HG03103 (cell line): ENCODE data around the gene FCER2.

ENCODE experiments used
- ATAC-seq: cut with Tn5 transposase; IDR thresholded peaks from one replicate; pipeline ENCODE4 v1.9.1; 2021; ENCODE audit warnings: low read depth; ENCODE audit not compliant: unreplicated experiment

The FCER2 gene

DNA sequence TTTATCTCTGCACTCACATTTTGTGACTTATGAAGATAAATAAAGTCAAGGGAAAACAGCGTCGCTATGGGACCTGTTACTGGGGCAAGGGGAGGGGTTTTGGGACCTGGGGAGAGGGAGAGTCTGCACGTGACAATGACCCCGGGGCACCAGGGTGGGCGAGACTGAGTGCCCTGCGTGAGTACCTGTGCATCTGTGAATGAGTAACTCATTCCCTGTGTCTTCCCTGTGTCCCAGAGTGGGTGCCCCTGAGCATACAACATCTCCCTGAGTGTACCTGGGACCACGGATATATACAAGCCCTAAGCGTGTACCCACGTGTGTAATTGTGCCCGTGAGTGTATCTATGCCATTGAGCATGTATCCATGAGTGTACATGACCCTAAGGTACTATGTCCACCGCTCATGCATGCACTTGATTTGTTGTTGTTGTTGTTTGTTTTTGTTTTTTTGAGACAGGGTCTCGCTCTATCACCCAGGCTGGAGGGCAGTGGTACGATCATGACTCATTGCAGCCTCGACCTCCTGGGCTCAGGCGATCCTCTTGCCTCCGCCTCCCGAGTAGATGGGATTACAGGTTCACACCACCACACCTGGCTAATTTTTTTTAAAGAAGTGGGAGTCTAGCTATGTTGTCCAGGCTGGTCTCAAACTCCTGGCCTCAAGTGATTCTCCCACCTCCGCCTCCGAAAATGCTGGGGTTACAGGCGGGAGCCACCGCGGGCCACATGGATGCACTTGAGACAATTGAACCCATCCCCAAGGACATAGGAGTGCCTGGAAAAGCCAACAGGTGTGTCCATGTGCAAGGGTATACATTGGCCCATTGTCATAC is 21.9 kb downstream of the FCER2 start:
- no peak for ATAC-seq

DNA sequence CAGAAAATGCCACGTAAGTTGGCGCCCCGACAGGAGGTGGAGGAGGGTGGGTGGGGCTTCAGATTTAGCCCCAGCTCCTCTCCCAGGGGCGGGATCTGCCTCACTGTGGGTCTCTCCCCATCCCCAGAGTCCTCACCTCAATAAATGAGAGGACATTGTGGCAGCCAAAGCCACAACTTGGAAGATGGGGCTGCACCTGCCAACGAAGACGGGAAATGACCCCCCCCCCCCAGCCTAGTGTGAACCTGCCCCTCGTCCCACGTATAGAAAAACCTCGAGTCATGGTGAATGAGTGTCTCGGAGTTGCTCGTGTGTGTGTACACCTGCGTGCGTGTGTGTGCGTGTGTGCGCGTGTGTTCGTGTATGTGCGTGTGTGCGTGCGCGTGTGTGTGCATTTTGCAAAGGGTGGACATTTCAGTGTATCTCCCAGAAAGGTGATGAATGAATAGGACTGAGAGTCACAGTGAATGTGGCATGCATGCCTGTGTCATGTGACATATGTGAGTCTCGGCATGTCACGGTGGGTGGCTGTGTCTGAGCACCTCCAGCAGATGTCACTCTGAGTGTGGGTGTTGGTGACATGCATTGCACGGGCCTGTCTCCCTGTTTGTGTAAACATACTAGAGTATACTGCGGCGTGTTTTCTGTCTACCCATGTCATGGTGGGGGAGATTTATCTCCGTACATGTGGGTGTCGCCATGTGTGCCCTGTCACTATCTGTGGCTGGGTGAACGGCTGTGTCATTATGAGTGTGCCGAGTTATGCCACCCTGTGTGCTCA is 22.8 kb downstream of the FCER2 start:
- ATAC-seq, result no peak

DNA sequence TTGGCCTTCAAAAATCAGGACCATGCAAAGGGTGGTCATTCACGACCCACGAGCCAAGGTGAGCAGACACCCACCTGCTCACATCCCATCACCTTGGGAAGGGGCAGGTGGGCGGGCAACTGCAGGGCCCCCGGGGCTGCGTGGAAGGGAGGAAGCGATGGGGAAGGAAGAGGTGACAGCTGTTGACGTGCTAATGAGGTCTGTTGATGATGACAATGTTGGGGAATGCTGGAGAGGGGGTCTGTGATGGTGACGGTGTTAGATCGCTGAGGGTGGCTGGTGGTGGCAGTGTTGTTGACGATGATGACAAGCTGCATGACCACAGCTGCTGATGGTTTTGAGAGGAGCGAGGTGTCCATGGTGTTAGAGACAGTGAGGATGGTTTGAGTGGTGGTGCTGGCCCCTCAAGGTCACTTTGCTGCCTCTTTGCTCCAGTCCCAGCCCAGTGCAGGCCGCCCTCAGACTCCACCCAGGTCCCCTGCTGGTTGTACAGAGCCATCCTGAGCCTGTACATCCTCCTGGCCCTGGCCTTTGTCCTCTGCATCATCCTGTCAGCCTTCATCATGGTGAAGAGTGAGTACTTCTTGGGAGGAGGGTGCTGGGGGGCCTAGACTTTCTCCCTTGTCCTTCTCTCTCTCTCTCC is 24.1 kb downstream of the FCER2 start:
- no peak for ATAC-seq

DNA sequence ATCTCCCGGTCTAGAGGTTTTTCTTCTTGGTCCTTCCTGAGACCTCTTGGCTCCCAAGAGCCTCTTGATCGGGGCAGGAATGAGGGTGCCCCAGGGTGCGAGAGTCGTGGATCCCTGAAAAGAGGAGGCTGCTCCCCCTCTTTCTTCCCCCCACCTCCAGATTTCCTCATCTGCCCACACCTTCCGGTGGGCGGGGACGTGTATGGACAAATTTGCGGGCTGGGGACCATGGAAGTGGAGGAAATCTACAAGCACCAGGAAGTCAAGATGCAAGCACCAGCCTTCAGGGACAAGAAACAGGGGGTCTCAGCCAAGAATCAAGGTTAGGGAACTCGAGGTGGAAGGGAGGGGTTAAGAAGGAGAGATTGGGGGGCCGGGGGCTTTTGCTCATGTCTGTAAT is 25.1 kb downstream of the FCER2 start, which contains the start of gene MCEMP1:
TSS of gene MCEMP1 (plus strand) at position 237 of the 400 bp plus-strand sequence. CDS start at position 268, 31 bp downstream.
- no peak for ATAC-seq

DNA sequence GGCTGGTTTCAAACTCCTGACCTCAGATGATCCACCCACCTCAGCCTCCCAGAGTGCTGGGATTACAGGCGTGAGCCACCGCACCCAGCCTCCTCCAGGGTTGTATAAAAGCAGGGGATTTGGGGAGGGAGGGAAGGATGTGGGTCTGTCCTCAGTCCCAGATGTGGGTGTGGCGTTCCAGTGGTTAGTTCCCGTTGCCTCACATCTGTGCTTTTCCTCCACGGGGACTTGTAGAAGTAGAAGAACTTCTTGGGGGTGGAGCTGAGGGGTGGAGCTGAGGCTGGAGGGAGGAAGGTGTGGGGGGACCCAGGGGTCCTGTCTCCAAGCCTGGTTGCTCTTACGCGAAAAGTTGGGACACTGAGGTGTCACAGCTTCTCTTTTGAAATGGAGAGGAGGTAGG is 25.6 kb downstream of the FCER2 start:
- no peak for ATAC-seq

DNA sequence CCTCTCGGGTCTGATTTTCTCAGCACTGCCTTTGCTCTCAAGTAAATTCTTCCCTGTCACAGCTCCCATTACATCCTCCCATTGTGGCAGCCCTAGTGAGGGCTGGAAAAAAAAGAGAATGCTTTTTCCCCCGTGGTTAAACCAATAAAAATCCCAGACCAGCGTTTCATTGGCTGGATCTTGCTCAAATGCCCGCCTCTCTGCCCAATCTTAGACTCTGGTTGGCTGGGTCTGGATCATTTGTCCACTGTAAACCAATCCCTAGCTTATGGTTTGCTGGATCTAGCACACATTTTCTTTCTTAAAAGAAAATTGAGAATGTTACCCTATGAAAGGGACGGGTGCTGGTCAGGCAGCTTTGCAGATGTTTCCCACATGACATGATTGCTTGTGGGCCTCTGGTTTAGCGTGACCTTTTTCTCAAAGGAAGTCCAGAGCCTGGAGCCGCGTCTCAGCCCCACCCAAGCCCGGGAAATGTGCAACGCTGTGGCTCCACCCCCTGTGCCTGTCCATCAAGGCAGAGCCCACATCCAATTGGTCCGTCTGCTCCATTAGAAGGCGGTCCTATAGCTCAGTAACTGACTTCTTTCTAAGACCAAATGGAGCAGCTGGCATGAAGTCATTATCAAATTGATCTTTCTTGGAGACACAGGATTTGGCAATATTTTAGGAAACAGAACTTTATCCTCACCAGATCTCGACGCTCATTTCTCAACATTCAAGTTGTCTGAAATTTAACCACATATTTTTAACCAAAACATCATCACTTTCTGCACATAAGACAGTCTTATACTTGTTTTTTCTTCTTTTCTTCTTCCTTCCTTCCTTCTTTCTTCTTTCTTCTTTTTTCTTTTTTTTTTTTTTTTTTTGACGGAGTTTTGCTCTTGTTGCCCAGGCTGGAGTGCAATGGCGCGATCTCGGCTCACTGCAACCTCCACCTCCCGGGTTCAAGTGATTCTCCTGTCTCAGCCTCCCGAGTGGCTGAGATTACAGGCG is 27.6 kb downstream of the FCER2 start:
- no peak for ATAC-seq

DNA sequence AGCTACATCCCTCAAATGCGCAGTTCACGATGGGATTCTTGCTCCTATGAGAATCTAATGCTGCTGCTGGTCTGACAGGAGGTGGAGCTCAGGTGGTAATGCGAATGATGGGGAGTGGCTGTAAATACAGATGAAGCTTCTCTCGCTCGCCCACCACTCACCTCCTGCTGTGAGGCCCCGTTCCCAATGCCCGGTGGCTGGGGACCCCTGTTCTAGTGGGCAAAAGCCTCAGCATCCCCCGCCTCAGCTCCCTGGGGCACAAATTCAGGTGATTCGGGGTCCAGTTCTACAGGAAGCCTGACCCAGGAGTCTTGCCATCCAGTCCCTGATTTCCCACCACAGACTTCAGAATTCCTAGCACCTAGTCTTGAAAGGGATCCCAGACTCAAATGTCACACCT is 29.4 kb downstream of the FCER2 start:
- no peak for ATAC-seq

DNA sequence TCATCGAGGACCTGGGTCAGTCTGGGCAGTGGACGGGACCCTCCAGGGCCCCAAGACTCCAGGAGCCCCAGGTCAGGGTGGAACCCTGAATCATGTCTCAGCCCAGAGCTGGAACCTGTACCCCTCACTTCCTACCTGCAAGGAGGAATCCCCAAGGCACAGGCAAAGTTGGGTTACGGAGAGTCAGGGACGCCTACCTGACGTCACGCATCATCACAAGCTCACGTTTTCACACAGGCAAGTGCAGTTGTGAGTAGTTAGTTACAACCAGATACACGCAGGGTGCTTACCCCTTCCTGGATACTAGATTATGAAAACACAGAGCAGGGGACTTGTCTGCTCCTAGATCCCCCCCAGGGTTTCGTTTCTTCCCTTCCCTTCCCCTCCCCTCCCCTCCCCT is 31.1 kb downstream of the FCER2 start:
- ATAC-seq, result no peak

DNA sequence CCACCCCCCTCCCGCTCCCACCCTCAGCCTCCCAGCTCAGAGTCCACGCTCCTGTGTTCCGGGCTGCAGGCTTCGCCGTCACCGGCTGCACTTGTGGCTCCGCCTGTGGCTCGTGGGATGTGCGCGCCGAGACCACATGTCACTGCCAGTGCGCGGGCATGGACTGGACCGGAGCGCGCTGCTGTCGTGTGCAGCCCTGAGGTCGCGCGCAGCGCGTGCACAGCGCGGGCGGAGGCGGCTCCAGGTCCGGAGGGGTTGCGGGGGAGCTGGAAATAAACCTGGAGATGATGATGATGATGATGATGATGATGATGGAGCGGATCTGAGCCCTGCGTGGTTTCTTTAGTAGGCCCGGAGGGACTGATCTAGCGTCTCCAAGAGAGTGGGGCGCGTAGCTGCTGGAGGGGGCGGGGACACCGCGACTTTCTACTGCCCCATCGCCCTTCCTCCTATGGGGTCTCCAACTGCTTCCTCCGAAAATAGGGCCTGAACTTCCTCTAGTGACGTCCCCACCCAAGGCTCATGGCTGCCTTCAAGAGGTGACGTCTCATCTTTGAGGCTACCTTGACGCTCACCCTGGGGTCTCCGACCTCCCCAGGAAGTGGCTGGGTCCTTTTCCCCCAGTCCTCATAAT is 31.7 kb downstream of the FCER2 start:
- no peak for ATAC-seq

DNA sequence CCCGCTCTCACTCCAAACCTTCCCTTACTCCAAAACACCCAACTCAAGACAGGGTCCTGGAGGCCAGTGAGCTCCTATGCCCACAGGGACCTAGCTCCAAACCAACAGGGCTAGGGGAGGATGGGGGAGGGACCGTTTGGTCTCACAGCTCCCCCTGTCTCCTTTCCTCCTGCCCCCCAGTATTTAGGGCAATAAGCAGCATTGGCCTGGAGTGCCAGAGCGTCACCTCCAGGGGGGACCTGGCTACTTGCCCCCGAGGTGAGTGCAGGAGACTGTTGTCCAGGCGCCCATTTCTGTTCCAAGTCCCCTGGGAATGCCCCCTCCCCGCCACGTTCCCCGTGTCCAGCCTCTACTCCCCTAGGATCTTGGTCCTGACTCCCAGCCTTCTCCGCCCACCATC is 32.3 kb downstream of the FCER2 start:
- ATAC-seq, result no peak

DNA sequence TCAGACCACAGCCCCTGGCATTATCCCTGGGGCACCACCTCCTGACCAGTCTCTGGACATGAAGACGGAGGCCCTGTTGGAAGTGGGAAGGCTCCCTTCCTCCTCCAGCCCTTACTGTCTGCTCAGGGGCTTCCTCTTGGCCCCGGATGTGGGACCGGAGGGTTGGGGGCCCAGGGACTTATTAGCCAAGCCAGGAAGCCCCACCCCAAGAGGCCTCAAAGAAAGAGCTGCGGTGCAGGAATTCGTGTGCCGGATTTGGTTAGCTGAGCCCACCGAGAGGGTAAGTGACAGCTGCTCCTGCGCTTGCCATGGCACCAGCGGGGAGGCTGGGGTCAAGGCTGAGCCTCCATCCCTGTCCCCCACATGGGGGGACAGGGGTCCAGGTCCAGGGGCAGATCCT is 33.1 kb downstream of the FCER2 start, which contains the start of gene RETN:
TSS of gene RETN (plus strand) at position 208 of the 400 bp plus-strand sequence. CDS start 278 bp downstream, outside the sequence.
- no peak for ATAC-seq

DNA sequence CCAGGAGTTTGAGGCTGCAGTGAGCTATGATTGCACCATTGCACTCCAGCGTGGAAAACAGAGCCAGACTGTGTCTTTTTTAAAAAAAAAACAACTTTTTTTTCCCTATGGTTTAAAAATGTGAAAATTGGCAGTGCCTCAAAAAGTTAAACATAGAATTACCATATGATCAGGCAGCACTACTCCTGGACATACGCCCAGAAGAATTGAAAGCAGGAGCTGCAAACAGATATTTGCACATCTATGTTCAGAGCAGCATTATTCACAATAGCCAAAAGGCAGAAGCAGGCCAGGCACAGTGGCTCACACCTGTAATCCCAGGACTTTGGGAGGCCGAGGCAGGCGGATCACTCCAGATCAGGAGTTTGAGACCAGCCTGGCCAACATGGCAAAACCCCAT is 36.9 kb downstream of the FCER2 start:
- no peak for ATAC-seq

DNA sequence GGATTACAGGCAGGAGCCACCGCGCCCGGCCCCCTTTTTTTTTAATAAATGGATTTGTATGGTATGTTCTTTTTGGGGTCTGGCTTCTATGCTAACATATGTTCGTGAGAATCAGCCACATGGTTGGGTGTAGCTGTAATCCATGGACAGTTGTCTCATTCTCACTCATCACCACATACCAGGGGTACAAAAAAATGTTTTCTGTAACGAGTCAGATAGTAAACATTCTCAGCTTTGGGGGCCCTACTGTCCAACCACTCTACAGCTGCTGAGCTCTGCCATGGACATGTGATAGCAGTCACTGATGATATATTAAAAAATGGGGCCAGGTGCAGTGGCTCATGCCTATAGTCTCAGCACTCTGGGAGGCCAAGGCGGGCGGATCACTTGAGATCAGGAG is 38.2 kb downstream of the FCER2 start:
- no peak for ATAC-seq

DNA sequence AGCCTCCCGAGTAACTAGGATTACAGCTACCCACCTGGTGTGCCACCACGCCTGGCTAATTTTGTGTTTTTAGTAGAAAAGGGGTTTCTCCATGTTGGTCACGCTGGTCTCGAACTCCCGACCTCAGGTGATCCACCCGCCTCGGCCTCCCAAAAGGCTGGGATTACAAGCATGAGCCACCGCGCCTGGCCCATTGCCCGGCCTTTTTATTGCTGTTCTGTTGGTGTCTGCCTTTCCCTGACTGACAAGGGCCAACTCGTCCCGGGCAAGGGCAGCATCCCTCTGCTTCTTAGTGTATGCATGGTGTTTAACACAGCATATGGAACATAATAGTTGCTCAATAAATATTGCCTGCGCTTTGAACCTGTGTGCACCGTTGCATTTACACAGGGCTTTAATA is 39.3 kb downstream of the FCER2 start:
- ATAC-seq, result no peak

DNA sequence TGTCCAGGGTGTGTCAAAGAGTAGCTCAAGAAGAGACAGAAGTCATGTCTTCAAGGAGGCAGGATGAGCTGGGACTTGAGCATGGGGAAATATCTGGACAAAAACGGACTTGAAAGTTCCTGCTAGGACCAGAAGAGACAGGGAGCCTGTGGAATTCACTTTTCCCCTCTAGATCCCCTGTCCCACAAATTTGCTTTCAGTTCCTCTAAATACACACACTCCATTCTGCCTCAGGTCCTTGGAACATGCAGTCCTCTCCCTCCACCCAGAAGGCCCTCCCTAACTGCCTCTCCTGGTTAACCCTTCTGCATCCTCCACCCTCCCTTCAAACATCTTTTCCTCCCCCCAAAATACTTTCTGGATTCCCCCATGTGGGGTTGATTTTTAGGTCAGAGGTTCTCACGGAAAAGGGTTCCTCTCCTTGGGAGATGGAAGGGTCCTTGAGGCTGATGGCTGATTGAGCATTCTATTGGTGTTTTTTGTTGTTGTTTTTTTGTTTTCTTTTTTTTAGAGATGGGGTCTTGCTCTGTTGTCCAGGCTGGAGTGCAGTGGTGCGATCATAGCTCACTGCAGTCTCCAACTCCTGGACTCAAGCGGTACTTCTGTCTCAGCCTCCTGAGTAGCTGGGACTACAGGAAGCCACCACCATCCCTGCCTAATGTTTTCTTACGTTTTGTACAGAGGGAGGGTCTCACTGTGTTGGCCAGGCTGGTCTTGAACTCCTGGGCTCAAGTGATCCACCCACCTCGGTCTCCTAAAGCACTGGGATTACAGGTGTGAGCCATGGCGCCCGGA is 40.0 kb downstream of the FCER2 start:
- no peak for ATAC-seq

DNA sequence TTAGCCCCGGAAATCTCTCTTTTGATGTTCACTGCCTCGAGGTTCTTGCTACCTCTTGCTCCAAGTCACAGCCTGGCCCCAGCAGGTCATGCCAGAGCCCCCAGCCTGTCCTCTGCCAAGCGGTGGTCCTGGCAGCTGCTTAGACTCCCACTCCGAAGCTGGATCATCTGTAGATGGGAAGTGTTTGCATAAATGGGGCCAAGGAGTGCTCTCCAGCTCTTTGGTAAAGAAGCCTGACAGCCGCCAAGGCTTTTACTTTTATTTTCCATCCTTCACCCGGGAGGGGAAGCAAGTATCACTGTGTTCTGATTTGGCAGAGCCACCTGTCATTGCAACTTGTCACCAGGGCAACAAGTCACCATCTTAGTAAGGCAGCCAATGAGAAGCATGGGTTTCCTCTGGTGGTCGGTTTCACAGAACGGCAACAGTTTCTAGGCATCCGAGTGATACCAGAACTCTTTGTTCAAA is 43.7 kb downstream of the FCER2 start:
- no peak for ATAC-seq

DNA sequence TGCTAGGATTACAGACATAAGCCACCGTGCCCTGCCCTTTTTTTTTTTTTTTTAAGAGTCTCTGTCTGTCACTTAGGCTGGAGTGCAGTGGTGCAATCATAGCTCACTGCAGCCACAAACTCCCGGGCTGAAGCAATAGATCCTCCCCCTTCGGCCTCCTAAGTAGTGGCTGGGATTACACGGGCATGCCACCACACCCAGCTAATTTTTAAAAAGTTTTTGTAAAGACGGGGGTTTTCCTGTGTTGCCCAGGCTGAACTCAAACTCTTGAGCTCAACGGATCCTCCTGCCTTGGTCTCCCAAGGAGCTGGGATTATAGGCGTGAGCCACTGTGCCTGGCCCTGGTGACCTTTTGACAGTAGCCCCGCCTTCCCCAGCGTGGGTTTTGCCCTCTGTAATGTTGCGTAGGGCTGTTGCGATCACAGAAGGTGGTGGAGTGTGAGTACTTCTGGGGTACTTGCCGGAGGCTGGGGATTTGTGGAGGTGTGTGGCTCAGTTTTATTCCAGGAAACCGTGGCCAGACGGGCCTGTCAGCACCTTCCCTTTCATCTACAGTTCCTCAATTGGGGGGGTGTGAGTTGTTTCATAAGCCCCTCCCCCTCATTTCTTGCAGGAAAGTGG is 44.7 kb downstream of the FCER2 start:
- no peak for ATAC-seq

DNA sequence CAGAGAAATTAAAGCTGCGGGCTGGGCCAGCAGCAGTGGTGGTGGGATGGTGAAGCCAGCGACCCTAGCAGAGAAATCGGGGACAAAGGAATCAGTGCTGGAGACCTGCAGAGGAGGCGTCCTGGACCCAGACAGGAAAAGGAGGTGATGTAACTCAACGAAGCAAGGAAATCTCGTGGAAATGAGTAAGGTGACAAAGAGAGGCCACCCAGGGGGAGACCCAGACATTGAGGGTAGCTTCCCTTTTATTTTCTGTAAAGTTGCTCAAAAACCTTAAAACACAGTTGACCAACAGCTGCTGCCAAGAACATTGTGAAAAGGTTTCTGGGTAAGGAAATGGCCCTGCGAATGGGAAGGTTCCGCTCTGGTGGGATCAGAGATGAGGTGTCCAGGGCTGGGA is 46.4 kb downstream of the FCER2 start:
- ATAC-seq, result no peak
